ENCODE measurements around the gene BTD.

Gene BTD

GRCh38 chr3:15665510-15666150, 64.1 kb downstream of the BTD start:
- DNase-seq (ENCODE audit: low spot score), result no peak

GRCh38 chr3:15666277-15666676, 64.7 kb downstream of the BTD start:
- DNase-seq (ENCODE audit: low spot score), result no peak

- DNase-seq (ENCODE audit: low spot score), result no peak
These were observed 65.9 kb downstream of the BTD start for GRCh38 chr3:15667484-15667883.

GRCh38 chr3:15673536-15673935, 72.0 kb downstream of the BTD start:
- DNase-seq (ENCODE audit: low spot score), result no peak

- DNase-seq (ENCODE audit: low spot score), result no peak
These were observed 74.7 kb downstream of the BTD start for GRCh38 chr3:15676259-15676658.

- DNase-seq (ENCODE audit: low spot score), result no peak
These were observed 77.8 kb downstream of the BTD start for GRCh38 chr3:15679306-15679705.

GRCh38 chr3:15681668-15682067, 80.1 kb downstream of the BTD start:
- DNase-seq (ENCODE audit: low spot score), result no peak

GRCh38 chr3:15682561-15683185, 81.1 kb downstream of the BTD start:
- DNase-seq (ENCODE audit: low spot score), result no peak

- DNase-seq (ENCODE audit: low spot score), result no peak
These were observed 81.7 kb downstream of the BTD start for GRCh38 chr3:15683253-15683652.

GRCh38 chr3:15685927-15686326, 84.4 kb downstream of the BTD start:
- DNase-seq (ENCODE audit: low spot score), result no peak

GRCh38 chr3:15690230-15690629, 88.7 kb downstream of the BTD start:
- DNase-seq (ENCODE audit: low spot score), result no peak

GRCh38 chr3:15690748-15691147, 89.2 kb downstream of the BTD start:
- no peak for DNase-seq (ENCODE audit: low spot score)

- no peak for DNase-seq (ENCODE audit: low spot score)
These were observed 91.8 kb downstream of the BTD start for GRCh38 chr3:15693355-15693754.

GRCh38 chr3:15694628-15695027, 93.1 kb downstream of the BTD start:
- DNase-seq (ENCODE audit: low spot score), result no peak
